ENCODE measurements around the gene SELENOP.

The SELENOP gene

GRCh38 chr5:42811591-42812446 is at the start of gene SELENOP:
Gene SELENOP (minus strand): TSS chr5:42811892. CDS start chr5:42808353, 3,539 bp downstream.
- no peak for TF ChIP-seq CTCF (conservative IDR thresholded peaks at IDR 0.05)
- no peak for TF ChIP-seq ZFX (IDR thresholded peaks at IDR 0.05)
- H3K27ac ChIP-seq = peak within 1 kb of the TSS; percentile 73

GRCh38 chr5:42858687-42859086 is 47.0 kb upstream of the SELENOP start:
- H3K27ac ChIP-seq = peak overlapping the region; percentile 91
- no peak for TF ChIP-seq CTCF (conservative IDR thresholded peaks at IDR 0.05)
- no peak for TF ChIP-seq ZFX (IDR thresholded peaks at IDR 0.05)

- TF ChIP-seq CTCF (conservative IDR thresholded peaks at IDR 0.05) (no peak), ZFX (IDR thresholded peaks at IDR 0.05) (0 out of 2 replicates have a peak, but pooled peaks have one; percentile 13)
- peak overlapping the region; percentile 91 for H3K27ac ChIP-seq
Observed at GRCh38 chr5:42858031-42858643, 46.4 kb upstream of the SELENOP start.

GRCh38 chr5:42855811-42856210 is 44.1 kb upstream of the SELENOP start:
- peak overlapping the region; percentile 43; the same call in 1 of the 2 replicates for H3K27ac ChIP-seq
- TF ChIP-seq CTCF (conservative IDR thresholded peaks at IDR 0.05) = no peak
- TF ChIP-seq ZFX (IDR thresholded peaks at IDR 0.05) = no peak

GRCh38 chr5:42855386-42855785 is 43.7 kb upstream of the SELENOP start:
- TF ChIP-seq CTCF (conservative IDR thresholded peaks at IDR 0.05) = no peak
- TF ChIP-seq ZFX (IDR thresholded peaks at IDR 0.05) = no peak
- peak overlapping the region; percentile 43; the same call in 1 of the 2 replicates for H3K27ac ChIP-seq

- TF ChIP-seq CTCF (conservative IDR thresholded peaks at IDR 0.05) = no peak
- TF ChIP-seq ZFX (IDR thresholded peaks at IDR 0.05) = no peak
- no peak overlapping the region for H3K27ac ChIP-seq
Observed at GRCh38 chr5:42854795-42855194, 43.1 kb upstream of the SELENOP start.

GRCh38 chr5:42852826-42853225 is 41.1 kb upstream of the SELENOP start:
- no peak overlapping the region for H3K27ac ChIP-seq
- TF ChIP-seq CTCF (conservative IDR thresholded peaks at IDR 0.05) = no peak
- no peak for TF ChIP-seq ZFX (IDR thresholded peaks at IDR 0.05)
